Measurements from ENCODE around the gene AKAP8.

AKAP8 gene

GRCh38 chr19:15378534-15379082 is 979 bp downstream of the AKAP8 start:
- TF ChIP-seq CREB1 (IDR thresholded peaks at IDR 0.05; ENCODE audit: low read depth) = no peak
- TF ChIP-seq, protein P1, sequence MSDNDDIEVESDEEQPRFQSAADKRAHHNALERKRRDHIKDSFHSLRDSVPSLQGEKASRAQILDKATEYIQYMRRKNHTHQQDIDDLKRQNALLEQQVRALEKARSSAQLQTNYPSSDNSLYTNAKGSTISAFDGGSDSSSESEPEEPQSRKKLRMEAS (IDR thresholded peaks at IDR 0.05) = peak; percentile 65
- TF ChIP-seq CEBPB (IDR thresholded peaks at IDR 0.05) = no peak
- no peak for TF ChIP-seq RAD21 (IDR thresholded peaks at IDR 0.05; ENCODE audit: low read depth)
- no peak for TF ChIP-seq TEAD4 (IDR thresholded peaks at IDR 0.05)
- TF ChIP-seq USF1 (IDR thresholded peaks at IDR 0.05) = no peak
- TF ChIP-seq EP300 (IDR thresholded peaks at IDR 0.05; ENCODE audit: borderline replicate concordance) = no peak

GRCh38 chr19:15374796-15375440 is 4.7 kb downstream of the AKAP8 start:
- 0 out of 2 replicates have a peak, but pooled peaks have one; percentile 25 for TF ChIP-seq NFIC (IDR thresholded peaks at IDR 0.05)
- no peak for TF ChIP-seq EGR1 (IDR thresholded peaks at IDR 0.05)

GRCh38 chr19:15374105-15374651 is 5.4 kb downstream of the AKAP8 start:
- TF ChIP-seq FOXM1 (IDR thresholded peaks at IDR 0.05; ENCODE audit: borderline replicate concordance, low read depth) (no peak), TCF12 (IDR thresholded peaks at IDR 0.05; ENCODE audit: low read depth) (no peak), NFIC (IDR thresholded peaks at IDR 0.05) (no peak), RAD21 (IDR thresholded peaks at IDR 0.05; ENCODE audit: low read depth) (no peak), CEBPB (IDR thresholded peaks at IDR 0.05) (no peak), ZBTB7A (IDR thresholded peaks at IDR 0.05; ENCODE audit: low read depth) (no peak), EGR1 (IDR thresholded peaks at IDR 0.05) (no peak), USF1 (IDR thresholded peaks at IDR 0.05) (no peak), CREB1 (IDR thresholded peaks at IDR 0.05; ENCODE audit: low read depth) (no peak)
- TF ChIP-seq, protein P1 (IDR thresholded peaks at IDR 0.05) = no peak

- TF ChIP-seq YY1 (IDR thresholded peaks at IDR 0.05; ENCODE audit: low read depth) (no peak), USF1 (IDR thresholded peaks at IDR 0.05) (no peak), CREB1 (IDR thresholded peaks at IDR 0.05; ENCODE audit: low read depth) (no peak), FOXM1 (IDR thresholded peaks at IDR 0.05; ENCODE audit: borderline replicate concordance, low read depth) (no peak), TCF12 (IDR thresholded peaks at IDR 0.05; ENCODE audit: low read depth) (no peak), TEAD4 (IDR thresholded peaks at IDR 0.05) (no peak), CEBPB (IDR thresholded peaks at IDR 0.05) (no peak), EP300 (IDR thresholded peaks at IDR 0.05; ENCODE audit: borderline replicate concordance) (no peak), ZBTB7A (IDR thresholded peaks at IDR 0.05; ENCODE audit: low read depth) (no peak), EGR1 (IDR thresholded peaks at IDR 0.05) (no peak), RAD21 (IDR thresholded peaks at IDR 0.05; ENCODE audit: low read depth) (no peak), TAF1 (IDR thresholded peaks at IDR 0.05; ENCODE audit: low read depth) (no peak), NFIC (IDR thresholded peaks at IDR 0.05) (no peak)
- TF ChIP-seq, protein P1 (IDR thresholded peaks at IDR 0.05) = no peak
- TF ChIP-seq, protein P2, sequence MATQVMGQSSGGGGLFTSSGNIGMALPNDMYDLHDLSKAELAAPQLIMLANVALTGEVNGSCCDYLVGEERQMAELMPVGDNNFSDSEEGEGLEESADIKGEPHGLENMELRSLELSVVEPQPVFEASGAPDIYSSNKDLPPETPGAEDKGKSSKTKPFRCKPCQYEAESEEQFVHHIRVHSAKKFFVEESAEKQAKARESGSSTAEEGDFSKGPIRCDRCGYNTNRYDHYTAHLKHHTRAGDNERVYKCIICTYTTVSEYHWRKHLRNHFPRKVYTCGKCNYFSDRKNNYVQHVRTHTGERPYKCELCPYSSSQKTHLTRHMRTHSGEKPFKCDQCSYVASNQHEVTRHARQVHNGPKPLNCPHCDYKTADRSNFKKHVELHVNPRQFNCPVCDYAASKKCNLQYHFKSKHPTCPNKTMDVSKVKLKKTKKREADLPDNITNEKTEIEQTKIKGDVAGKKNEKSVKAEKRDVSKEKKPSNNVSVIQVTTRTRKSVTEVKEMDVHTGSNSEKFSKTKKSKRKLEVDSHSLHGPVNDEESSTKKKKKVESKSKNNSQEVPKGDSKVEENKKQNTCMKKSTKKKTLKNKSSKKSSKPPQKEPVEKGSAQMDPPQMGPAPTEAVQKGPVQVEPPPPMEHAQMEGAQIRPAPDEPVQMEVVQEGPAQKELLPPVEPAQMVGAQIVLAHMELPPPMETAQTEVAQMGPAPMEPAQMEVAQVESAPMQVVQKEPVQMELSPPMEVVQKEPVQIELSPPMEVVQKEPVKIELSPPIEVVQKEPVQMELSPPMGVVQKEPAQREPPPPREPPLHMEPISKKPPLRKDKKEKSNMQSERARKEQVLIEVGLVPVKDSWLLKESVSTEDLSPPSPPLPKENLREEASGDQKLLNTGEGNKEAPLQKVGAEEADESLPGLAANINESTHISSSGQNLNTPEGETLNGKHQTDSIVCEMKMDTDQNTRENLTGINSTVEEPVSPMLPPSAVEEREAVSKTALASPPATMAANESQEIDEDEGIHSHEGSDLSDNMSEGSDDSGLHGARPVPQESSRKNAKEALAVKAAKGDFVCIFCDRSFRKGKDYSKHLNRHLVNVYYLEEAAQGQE (IDR thresholded peaks at IDR 0.05; ENCODE audit: low read depth) = no peak
Observed at GRCh38 chr19:15373644-15374043, 5.9 kb downstream of the AKAP8 start.

GRCh38 chr19:15372891-15373301 is 6.7 kb downstream of the AKAP8 start:
- TF ChIP-seq CREB1 (IDR thresholded peaks at IDR 0.05; ENCODE audit: low read depth) = no peak
- TF ChIP-seq, protein P2 (IDR thresholded peaks at IDR 0.05; ENCODE audit: low read depth) = no peak
- TF ChIP-seq RAD21 (IDR thresholded peaks at IDR 0.05; ENCODE audit: low read depth) = no peak
- no peak for TF ChIP-seq EGR1 (IDR thresholded peaks at IDR 0.05)
- TF ChIP-seq, protein P1 (IDR thresholded peaks at IDR 0.05) = no peak
- TF ChIP-seq TEAD4 (IDR thresholded peaks at IDR 0.05) = no peak
- TF ChIP-seq YY1 (IDR thresholded peaks at IDR 0.05; ENCODE audit: low read depth) = no peak

All from Ishikawa (cell line).